WTC11 (cell line): ENCODE data around the gene LMCD1. TPM values are rescaled to one million over a fixed set of nuclear protein-coding genes. Genes with fewer than 3 reads are reported as not detected.

Experiments
- ATAC-seq: fragments of 200-7000 bp; cut with Tn5 transposase; 2 replicates; pipeline ENCODE4 v1.10.0; 2021; ENCODE audit warnings: mild to moderate bottlenecking, moderate library complexity
- CTCF ChIA-PET: fragments of 300-600 bp; sonication (Branson Sonifier 250); formaldehyde crosslinking; loops from one replicate; lab custom pipeline; 2021; ENCODE audit warnings: antibody characterized with exemption; lab: Charles Lee
- POLR2A ChIA-PET: fragments of 350-600 bp; sonication (Branson Sonifier 250); formaldehyde crosslinking; loops from one replicate; lab custom pipeline; 2021; ENCODE audit warnings: antibody characterized with exemption; lab: Charles Lee
- DNase-seq: peaks from one replicate; pipeline ENCODE4 v3.0.0; 2021; ENCODE audit warnings: low spot score
- H3K27ac Mint-ChIP-seq: 2 replicates; pipeline ENCODE4 v1.8.0; 2021; ENCODE audit warnings: mixed read lengths
- H3K27me3 Mint-ChIP-seq: 2 replicates; pipeline ENCODE4 v1.8.0; 2021; ENCODE audit warnings: low read depth, mild to moderate bottlenecking, moderate library complexity, mixed read lengths
- H3K36me3 Mint-ChIP-seq: 2 replicates; pipeline ENCODE4 v1.8.0; 2021; ENCODE audit warnings: mixed read lengths
- H3K4me1 Mint-ChIP-seq: 2 replicates; pipeline ENCODE4 v1.8.0; 2022; ENCODE audit warnings: mixed read lengths
- H3K4me3 Mint-ChIP-seq: 2 replicates; pipeline ENCODE4 v1.8.0; 2021; ENCODE audit warnings: mild to moderate bottlenecking, moderate library complexity, mixed read lengths
- H3K9me3 Mint-ChIP-seq: 2 replicates; pipeline ENCODE4 v1.8.0; 2021; ENCODE audit warnings: mixed read lengths
- CBFB ChIP-seq: sonication (generic); formaldehyde crosslinking; IDR thresholded peaks from 2 replicates; pipeline ENCODE4 v1.8.1; 2022; ENCODE audit warnings: mild to moderate bottlenecking, low read depth, missing genetic modification reagents
- EMX1 ChIP-seq: fragments of 250-450 bp; sonication (Bioruptor Pico); IDR thresholded peaks from 2 replicates; pipeline ENCODE4 v1.8.0; 2021; ENCODE audit warnings: mild to moderate bottlenecking
- SMAD4 ChIP-seq: sonication (generic); formaldehyde crosslinking; IDR thresholded peaks from 2 replicates; pipeline ENCODE4 v1.8.0; 2022; ENCODE audit warnings: mild to moderate bottlenecking, missing genetic modification reagents
- total RNA-seq: library from RNA; stranded (reverse); gene quantifications from 3 replicates; pipeline ENCODE4 v1.2.3, GENCODE V29; 2021
- TF ChIP-seq, protein P1 (sequence below): fragments of 250-450 bp; sonication (Bioruptor Pico); conservative IDR thresholded peaks from 2 replicates; pipeline ENCODE4 v1.9.0; 2021; ENCODE audit warnings: mild to moderate bottlenecking
- TF ChIP-seq, protein P2 (sequence below): fragments of 250-450 bp; sonication (Bioruptor Pico); IDR thresholded peaks from 2 replicates; pipeline ENCODE4 v1.9.0; 2021; ENCODE audit warnings: mild to moderate bottlenecking
- TF ChIP-seq, protein P3 (sequence below): sonication (generic); formaldehyde crosslinking; IDR thresholded peaks from 2 replicates; pipeline ENCODE4 v1.8.1; 2022; ENCODE audit warnings: mild to moderate bottlenecking, moderate library complexity, missing genetic modification reagents
- TF ChIP-seq, protein P4 (sequence below): sonication (generic); formaldehyde crosslinking; IDR thresholded peaks from 2 replicates; pipeline ENCODE4 v1.8.1; 2023; ENCODE audit warnings: mild to moderate bottlenecking, missing genetic modification reagents
- TF ChIP-seq, protein P5 (sequence below): sonication (generic); formaldehyde crosslinking; IDR thresholded peaks from 2 replicates; pipeline ENCODE4 v1.8.0; 2022; ENCODE audit warnings: mild to moderate bottlenecking, missing genetic modification reagents

LMCD1 gene
- total RNA-seq, 1 experiment from 2014 or later, result 12.5 TPM

DNA sequence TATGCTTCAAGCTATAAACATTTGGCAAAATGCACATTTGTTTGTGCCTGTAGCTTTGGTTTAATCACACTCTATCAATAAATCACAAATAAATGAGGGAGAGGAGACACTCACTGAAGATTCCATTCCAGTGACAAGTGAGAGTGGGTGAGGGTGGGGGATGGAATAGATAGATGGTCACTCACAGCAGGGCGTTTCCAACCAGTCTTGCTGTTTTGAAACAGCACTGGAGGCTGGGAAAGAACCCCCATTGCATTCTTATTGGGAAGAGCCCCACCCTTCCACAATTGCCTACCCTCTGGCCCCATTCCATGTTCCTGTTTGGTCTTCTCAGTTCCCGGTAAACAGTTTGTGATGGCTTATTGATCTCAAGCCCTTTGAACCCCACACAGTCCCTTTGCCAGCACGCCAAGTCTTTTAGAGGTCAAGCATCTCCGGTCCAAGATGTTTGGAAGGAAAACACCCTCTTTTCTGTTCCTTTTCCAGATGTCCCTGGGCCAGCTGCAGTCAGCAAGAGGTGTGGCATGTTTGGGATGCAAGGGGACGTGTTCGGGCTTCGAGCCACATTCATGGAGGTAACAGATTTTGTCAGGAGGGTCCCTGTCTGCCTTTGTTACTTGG, 30.7 kb downstream of the LMCD1 start:
- DNase-seq (no peak), ATAC-seq (no peak)
- CTCF ChIA-PET, result interaction anchor here (1.6 kb wide), 1 partner anchor 90 kb away, joined by 4 read pairs; no protein-coding TSS in a partner anchor
- POLR2A ChIA-PET, result no interaction called here
- H3K27ac Mint-ChIP-seq, result no peak overlapping the region
- H3K9me3 Mint-ChIP-seq, result no peaks in the 10 kb centered on the region
- H3K27me3 Mint-ChIP-seq, result no peaks in the 10 kb centered on the region
- peaks cover 8% of the 10 kb centered on the region for H3K36me3 Mint-ChIP-seq
- no peak for TF ChIP-seq SMAD4
- TF ChIP-seq, protein P1, sequence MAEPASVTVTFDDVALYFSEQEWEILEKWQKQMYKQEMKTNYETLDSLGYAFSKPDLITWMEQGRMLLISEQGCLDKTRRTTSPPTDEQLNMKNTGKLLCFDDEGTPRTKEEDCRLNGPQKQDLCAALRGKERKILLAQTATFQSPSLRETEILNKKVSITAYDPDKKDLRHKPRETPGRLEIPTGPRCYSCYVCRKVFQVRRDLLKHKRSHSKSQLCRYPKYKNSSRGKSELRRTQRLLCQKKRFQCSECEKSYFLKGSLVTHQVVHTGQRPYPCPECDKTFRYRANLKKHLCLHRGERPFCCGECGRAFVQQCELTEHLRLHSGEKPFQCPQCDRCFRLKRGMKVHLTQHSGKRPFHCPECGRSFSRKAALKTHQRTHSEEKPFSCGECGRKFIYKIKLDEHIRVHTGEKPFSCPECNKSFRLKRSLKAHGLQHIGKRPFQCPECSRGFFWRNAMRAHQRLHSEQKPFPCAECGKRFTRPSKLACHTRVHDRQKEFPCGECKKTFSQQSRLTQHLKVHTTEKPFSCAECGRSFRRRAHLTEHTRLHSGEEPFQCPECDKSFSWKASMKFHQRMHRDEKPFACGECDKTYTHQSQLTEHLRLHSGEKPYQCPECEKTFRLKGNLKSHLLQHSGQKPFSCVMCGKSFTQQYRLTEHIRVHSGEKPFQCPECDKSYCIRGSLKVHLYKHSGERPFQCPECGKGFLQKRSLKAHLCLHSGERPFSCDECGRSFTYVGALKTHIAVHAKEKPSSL (CRISPR knock-in tag), result no peak
- TF ChIP-seq, protein P2, sequence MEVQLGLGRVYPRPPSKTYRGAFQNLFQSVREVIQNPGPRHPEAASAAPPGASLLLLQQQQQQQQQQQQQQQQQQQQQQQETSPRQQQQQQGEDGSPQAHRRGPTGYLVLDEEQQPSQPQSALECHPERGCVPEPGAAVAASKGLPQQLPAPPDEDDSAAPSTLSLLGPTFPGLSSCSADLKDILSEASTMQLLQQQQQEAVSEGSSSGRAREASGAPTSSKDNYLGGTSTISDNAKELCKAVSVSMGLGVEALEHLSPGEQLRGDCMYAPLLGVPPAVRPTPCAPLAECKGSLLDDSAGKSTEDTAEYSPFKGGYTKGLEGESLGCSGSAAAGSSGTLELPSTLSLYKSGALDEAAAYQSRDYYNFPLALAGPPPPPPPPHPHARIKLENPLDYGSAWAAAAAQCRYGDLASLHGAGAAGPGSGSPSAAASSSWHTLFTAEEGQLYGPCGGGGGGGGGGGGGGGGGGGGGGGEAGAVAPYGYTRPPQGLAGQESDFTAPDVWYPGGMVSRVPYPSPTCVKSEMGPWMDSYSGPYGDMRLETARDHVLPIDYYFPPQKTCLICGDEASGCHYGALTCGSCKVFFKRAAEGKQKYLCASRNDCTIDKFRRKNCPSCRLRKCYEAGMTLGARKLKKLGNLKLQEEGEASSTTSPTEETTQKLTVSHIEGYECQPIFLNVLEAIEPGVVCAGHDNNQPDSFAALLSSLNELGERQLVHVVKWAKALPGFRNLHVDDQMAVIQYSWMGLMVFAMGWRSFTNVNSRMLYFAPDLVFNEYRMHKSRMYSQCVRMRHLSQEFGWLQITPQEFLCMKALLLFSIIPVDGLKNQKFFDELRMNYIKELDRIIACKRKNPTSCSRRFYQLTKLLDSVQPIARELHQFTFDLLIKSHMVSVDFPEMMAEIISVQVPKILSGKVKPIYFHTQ (CRISPR knock-in tag), result no peak
- no peak overlapping the region for H3K4me3 Mint-ChIP-seq
- H3K4me1 Mint-ChIP-seq, result peaks cover 54% of the 10 kb centered on the region

DNA sequence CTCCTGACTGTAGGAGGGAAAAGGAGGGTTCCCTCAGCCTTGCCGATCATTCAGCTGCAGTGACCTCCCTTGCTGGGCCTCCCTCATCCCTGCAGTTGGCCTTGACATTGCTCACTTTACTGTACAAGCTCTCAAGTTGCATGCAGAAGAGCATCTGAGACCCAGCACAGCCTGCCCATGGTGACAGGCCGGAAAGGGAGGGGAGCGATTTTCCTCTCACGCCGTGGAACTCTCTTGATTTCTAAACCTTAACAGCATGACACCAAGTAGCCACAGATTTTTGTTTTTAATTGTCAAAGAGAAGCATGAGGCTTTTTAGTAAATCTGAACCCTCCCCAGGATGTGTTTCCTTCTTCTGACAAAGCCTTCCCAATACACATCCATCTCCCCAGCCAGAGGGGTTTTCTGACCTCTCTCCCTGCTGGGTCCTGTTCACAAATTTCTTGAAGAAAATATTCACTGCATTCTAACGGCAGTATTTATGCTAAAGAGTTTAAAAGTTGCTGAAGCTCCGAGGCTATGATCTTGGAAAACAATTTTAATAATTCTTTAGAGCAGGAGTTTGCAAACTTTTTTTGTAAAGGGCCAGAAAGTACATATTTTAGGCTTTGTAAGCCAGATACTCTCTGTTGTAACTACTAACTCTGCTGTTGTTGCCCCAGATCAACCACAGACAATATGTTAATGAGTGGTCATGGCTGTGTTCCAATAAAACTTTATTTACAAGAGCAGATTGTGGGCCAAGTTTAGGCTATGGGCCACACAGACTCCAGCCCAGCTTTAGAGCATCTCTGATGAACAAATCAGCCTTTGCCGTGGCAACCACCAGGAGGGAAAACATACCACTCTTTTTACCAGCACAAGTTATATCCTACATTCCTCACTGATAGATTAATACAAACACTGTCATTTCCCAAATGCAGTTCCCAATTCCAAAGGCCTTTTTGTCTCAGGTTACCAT, 34.8 kb downstream of the LMCD1 start:
- ATAC-seq (peak; percentile 76), DNase-seq (no peak)
- Mint-ChIP-seq H3K9me3 (no peaks in the 10 kb centered on the region), H3K27me3 (no peaks in the 10 kb centered on the region), H3K36me3 (peaks cover 24% of the 10 kb centered on the region), H3K4me1 (peaks cover 43% of the 10 kb centered on the region), H3K4me3 (no peak overlapping the region), H3K27ac (peak overlapping the region; percentile 92)
- POLR2A ChIA-PET, result no interaction called here
- CTCF ChIA-PET, result no interaction called here
- TF ChIP-seq, protein P3, sequence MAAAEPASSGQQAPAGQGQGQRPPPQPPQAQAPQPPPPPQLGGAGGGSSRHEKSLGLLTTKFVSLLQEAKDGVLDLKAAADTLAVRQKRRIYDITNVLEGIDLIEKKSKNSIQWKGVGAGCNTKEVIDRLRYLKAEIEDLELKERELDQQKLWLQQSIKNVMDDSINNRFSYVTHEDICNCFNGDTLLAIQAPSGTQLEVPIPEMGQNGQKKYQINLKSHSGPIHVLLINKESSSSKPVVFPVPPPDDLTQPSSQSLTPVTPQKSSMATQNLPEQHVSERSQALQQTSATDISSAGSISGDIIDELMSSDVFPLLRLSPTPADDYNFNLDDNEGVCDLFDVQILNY, result no peak
- TF ChIP-seq, protein P4, sequence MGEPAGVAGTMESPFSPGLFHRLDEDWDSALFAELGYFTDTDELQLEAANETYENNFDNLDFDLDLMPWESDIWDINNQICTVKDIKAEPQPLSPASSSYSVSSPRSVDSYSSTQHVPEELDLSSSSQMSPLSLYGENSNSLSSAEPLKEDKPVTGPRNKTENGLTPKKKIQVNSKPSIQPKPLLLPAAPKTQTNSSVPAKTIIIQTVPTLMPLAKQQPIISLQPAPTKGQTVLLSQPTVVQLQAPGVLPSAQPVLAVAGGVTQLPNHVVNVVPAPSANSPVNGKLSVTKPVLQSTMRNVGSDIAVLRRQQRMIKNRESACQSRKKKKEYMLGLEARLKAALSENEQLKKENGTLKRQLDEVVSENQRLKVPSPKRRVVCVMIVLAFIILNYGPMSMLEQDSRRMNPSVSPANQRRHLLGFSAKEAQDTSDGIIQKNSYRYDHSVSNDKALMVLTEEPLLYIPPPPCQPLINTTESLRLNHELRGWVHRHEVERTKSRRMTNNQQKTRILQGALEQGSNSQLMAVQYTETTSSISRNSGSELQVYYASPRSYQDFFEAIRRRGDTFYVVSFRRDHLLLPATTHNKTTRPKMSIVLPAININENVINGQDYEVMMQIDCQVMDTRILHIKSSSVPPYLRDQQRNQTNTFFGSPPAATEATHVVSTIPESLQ, result no peak

DNA sequence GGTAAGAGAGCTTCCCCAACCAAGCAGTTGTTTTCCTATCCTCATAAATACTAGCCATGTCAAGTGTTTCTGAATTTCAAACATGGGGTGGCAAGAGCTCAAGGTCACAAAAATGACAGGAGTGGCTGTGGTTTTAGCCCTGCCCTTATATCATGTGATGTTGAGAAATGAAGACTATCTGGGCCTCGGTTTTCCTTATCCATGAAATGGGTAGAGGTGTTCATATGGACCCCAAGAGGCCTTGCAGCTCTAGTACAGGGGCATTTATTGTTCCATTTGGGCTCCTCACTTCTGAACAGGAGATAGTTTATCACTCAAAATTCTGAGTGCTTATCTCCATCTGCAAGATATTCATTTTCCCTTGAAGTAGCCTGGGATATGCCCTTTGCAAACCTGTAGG, 35.8 kb downstream of the LMCD1 start:
- Mint-ChIP-seq H3K4me3 (no peak overlapping the region), H3K27ac (no peak overlapping the region; the same call in 1 of the 2 replicates), H3K4me1 (peaks cover 35% of the 10 kb centered on the region), H3K9me3 (no peaks in the 10 kb centered on the region), H3K36me3 (peaks cover 24% of the 10 kb centered on the region), H3K27me3 (no peaks in the 10 kb centered on the region)
- no peak for DNase-seq
- ChIA-PET CTCF (no interaction called here), POLR2A (no interaction called here)
- no peak for ATAC-seq
- TF ChIP-seq CBFB (CRISPR knock-in tag), result no peak
- TF ChIP-seq, protein P5, sequence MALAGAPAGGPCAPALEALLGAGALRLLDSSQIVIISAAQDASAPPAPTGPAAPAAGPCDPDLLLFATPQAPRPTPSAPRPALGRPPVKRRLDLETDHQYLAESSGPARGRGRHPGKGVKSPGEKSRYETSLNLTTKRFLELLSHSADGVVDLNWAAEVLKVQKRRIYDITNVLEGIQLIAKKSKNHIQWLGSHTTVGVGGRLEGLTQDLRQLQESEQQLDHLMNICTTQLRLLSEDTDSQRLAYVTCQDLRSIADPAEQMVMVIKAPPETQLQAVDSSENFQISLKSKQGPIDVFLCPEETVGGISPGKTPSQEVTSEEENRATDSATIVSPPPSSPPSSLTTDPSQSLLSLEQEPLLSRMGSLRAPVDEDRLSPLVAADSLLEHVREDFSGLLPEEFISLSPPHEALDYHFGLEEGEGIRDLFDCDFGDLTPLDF, result no peak
- TF ChIP-seq EMX1, result no peak
- TF ChIP-seq, all 79 proteins: peak for 0
